ENCODE results near the gene SDHC.

DNA sequence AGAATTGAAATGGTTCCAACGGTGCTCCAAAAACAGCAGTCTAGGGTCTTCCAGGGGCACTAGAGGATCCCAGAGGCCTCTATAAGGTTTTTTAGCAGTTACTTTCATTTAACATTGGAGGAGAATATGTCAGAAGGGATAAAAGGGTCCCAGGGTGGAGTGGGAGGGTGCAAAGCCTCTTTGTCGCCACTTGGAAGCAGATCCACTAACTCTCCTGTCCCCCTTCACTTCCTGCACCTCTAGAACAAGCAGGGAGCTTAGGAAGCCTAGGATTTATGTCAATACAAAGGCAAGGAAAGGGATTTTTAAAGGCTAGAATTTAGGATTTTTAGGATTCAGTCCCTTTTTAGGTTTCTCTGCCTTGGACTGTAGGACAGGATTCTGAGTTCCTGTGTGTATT lies 47.3 kb upstream of the SDHC start:
- TF ChIP-seq, protein P1, sequence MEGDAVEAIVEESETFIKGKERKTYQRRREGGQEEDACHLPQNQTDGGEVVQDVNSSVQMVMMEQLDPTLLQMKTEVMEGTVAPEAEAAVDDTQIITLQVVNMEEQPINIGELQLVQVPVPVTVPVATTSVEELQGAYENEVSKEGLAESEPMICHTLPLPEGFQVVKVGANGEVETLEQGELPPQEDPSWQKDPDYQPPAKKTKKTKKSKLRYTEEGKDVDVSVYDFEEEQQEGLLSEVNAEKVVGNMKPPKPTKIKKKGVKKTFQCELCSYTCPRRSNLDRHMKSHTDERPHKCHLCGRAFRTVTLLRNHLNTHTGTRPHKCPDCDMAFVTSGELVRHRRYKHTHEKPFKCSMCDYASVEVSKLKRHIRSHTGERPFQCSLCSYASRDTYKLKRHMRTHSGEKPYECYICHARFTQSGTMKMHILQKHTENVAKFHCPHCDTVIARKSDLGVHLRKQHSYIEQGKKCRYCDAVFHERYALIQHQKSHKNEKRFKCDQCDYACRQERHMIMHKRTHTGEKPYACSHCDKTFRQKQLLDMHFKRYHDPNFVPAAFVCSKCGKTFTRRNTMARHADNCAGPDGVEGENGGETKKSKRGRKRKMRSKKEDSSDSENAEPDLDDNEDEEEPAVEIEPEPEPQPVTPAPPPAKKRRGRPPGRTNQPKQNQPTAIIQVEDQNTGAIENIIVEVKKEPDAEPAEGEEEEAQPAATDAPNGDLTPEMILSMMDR (IDR thresholded peaks at IDR 0.05; ENCODE audit: poor library complexity) = no peak
- TF ChIP-seq EZH2 (IDR thresholded peaks at IDR 0.05; ENCODE audit: borderline replicate concordance) (no peak), EZH2phosphoT487 (IDR thresholded peaks at IDR 0.05; ENCODE audit: low read depth, severe bottlenecking, unreplicated experiment) (no peak)
